ENCODE measurements around the gene PPP1R16B.

Gene PPP1R16B

DNA sequence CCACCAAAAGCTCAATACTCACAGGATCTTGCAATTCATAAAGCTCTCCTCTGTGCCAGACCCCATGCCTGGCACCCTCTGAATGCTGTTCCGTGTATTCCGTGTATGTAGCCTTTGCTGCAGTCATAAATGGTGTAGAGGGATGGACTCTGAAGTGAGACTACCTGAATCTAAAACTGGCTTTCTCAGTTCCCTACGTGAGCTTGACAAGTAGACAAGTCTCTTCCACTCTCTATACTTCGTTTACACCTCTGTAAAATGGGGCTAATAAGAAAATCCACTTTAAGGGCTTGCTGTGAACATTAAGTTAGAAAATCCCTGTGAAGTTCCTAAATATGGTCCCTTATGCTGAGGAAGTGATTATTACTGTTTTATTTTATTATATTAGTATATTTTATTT lies 31.5 kb downstream of the PPP1R16B start:
- TF ChIP-seq REST (IDR thresholded peaks at IDR 0.05; ENCODE audit: insufficient read depth in 1 of 2, low read depth in 2 of 2, low read length in 2 of 2): no peak
- no peak for TF ChIP-seq SIN3A (IDR thresholded peaks at IDR 0.05; ENCODE audit: borderline replicate concordance, insufficient read depth, low read length)
- TF ChIP-seq TAF1 (IDR thresholded peaks at IDR 0.05; ENCODE audit: borderline replicate concordance, insufficient read depth, low read length): no peak
- no peak for TF ChIP-seq POLR2AphosphoS5 (IDR thresholded peaks at IDR 0.05; ENCODE audit: low read depth, low read length)

DNA sequence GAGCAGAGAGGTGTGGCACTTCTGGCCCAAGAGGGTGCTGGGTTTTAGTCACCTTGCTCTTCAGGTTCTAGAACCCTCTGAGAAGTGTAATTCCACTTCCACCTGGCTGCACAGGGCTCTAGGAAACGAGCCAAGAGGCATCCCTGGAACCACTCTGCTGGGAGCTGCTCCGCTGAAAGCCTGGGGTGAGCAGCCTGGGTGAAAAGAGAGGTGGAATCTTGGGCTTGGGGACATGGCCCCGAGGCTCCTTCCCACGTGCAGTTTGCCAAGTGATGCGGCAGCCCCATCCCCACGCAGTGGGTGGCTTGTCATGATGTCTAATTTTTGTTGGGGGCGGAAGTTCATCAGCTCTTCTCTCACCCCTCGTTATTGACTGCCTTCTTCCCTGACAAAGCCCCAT lies 32.8 kb downstream of the PPP1R16B start:
- TF ChIP-seq POLR2AphosphoS5 (IDR thresholded peaks at IDR 0.05; ENCODE audit: low read depth, low read length): no peak
- no peak for TF ChIP-seq TAF1 (IDR thresholded peaks at IDR 0.05; ENCODE audit: borderline replicate concordance, insufficient read depth, low read length)

DNA sequence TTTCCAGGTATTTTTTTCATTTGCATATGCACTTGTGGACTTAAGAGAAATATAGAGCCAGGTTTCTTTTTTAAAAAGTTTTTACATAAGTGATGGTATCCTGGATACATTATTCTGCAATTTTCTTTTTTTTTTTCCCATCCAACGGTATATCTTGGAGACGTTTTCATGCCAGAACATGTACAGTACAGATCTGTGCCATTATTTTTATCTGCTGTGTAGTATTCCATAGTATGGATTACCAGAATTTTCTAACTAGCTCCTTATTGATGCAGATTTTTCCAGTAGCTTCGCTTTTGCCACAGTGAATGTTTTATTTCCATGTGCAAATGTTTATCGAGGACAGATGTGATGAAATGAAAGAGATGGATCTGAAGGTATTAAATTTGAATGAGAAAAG lies 34.1 kb downstream of the PPP1R16B start:
- TF ChIP-seq POLR2AphosphoS5 (IDR thresholded peaks at IDR 0.05; ENCODE audit: low read depth, low read length) (no peak), TAF1 (IDR thresholded peaks at IDR 0.05; ENCODE audit: borderline replicate concordance, insufficient read depth, low read length) (no peak), FOXP2 (optimal IDR thresholded peaks at IDR 0.05; ENCODE audit: borderline replicate concordance, extremely low read depth, extremely low read length, insufficient read depth) (no peak), SIN3A (IDR thresholded peaks at IDR 0.05; ENCODE audit: borderline replicate concordance, insufficient read depth, low read length) (no peak), REST (IDR thresholded peaks at IDR 0.05; ENCODE audit: insufficient read depth in 1 of 2, low read depth in 2 of 2, low read length in 2 of 2) (no peak)

DNA sequence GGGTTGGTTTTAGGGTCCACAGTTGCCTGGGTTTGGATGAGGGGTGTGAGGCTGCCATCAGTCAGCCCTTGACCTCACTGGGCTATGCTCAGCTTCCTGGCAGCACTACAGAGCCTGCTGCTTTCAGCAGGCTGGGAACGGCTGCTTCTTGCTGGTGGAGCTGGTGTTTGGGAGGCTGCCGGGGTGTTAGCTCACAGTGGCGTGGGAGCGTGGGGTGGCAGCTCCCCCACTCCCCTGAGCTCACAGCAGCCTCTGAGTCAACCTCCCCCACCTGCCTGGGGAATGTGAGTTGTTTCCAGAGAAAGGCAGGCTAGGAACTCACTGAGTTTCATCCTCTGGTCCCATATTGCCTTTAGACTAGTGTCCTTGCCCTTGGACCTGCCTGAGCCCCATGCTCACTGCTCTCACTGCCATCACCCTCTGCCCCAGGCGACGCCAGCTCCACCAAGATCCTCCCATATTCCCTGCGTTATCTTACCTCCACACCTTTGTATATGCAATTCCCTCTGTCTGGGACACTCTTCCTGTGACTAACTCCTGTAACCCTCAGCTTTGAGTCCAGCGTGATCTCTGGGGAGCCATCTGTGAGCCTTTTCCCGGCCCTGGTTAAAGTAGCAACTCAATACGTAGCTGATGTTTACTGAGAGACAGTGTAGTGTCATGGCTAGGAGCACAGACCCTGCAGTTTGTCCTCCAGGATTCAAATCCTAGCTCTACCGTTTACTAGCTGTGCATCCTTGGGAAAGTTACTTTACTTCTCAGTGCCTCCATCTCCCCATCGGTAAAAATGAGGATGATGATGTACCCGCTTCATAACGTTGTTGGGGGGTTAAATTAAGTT lies 34.8 kb downstream of the PPP1R16B start:
- TF ChIP-seq TAF1 (IDR thresholded peaks at IDR 0.05; ENCODE audit: borderline replicate concordance, insufficient read depth, low read length): no peak
- no peak for TF ChIP-seq SIN3A (IDR thresholded peaks at IDR 0.05; ENCODE audit: borderline replicate concordance, insufficient read depth, low read length)
- TF ChIP-seq FOXP2 (optimal IDR thresholded peaks at IDR 0.05; ENCODE audit: borderline replicate concordance, extremely low read depth, extremely low read length, insufficient read depth): no peak
- no peak for TF ChIP-seq POLR2AphosphoS5 (IDR thresholded peaks at IDR 0.05; ENCODE audit: low read depth, low read length)
- TF ChIP-seq REST (IDR thresholded peaks at IDR 0.05; ENCODE audit: insufficient read depth in 1 of 2, low read depth in 2 of 2, low read length in 2 of 2): no peak

DNA sequence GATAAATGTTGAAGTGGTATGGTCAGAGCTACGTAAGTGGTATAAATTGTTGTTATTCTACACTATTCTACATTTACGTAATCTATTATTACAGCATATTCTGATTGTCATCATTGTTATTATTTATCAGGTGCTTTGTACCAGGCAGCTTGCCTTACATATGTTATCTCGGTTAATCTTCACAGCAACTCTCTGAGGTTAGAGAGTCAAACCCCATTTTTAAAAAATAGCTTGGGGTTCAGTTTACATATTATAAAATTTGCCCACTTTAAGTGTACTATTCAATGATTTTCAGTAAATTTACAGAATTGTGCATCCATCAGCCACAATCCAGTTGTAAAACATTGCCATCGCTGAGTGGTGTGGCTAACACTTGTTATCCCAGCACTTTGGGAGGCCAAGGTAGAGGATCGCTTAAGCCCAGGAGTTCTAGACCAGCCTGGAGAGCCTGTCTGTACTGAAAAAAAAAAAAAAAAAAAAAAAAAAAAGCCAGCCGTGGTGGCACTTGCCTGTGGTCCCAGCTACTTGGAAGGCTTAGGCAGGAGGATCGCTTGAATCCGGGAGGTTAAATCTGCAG lies 35.5 kb downstream of the PPP1R16B start:
- TF ChIP-seq REST (IDR thresholded peaks at IDR 0.05; ENCODE audit: insufficient read depth in 1 of 2, low read depth in 2 of 2, low read length in 2 of 2) (no peak), FOXP2 (optimal IDR thresholded peaks at IDR 0.05; ENCODE audit: borderline replicate concordance, extremely low read depth, extremely low read length, insufficient read depth) (no peak), POLR2AphosphoS5 (IDR thresholded peaks at IDR 0.05; ENCODE audit: low read depth, low read length) (no peak), TAF1 (IDR thresholded peaks at IDR 0.05; ENCODE audit: borderline replicate concordance, insufficient read depth, low read length) (no peak), SIN3A (IDR thresholded peaks at IDR 0.05; ENCODE audit: borderline replicate concordance, insufficient read depth, low read length) (no peak)
